CD4-positive, alpha-beta T cell treated with Interferon alpha-2 for 1 hour (primary cell): ENCODE results near the gene MC1R.
"Not testable (repeated sequence)": the region's sequence is repeated elsewhere in the genome, so short reads cannot be mapped to it uniquely, and the experiment has no call there.

ENCODE experiments used
- DNase-seq, 2 donors: peaks; one replicate each; pipeline ENCODE4 v3.0.0-alpha.2; 2020 to 2022

The MC1R gene

DNA sequence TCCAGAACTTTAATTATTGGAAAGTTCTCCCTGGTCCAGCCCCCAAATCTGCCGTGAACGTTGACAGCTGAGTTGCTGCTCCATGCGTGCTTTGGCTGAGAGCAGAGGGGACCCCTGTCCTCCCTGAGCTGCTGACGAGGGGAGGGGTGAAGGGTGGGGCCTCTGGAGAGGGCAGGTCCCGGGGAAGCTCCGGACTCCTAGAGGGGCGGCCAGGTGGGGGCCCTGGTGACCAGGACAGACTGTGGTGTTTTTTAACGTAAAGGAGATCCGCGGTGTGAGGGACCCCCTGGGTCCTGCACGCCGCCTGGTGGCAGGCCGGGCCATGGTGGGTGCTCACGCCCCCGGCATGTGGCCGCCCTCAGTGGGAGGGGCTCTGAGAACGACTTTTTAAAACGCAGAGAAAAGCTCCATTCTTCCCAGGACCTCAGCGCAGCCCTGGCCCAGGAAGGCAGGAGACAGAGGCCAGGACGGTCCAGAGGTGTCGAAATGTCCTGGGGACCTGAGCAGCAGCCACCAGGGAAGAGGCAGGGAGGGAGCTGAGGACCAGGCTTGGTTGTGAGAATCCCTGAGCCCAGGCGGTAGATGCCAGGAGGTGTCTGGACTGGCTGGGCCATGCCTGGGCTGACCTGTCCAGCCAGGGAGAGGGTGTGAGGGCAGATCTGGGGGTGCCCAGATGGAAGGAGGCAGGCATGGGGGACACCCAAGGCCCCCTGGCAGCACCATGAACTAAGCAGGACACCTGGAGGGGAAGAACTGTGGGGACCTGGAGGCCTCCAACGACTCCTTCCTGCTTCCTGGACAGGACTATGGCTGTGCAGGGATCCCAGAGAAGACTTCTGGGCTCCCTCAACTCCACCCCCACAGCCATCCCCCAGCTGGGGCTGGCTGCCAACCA lies at the start of gene MC1R:
Gene MC1R, plus strand, starts transcription at position 410 of the 895 bp plus-strand sequence. Its CDS starts 397 bp downstream, at position 807.
- peak; percentile 16 to 34 for DNase-seq

DNA sequence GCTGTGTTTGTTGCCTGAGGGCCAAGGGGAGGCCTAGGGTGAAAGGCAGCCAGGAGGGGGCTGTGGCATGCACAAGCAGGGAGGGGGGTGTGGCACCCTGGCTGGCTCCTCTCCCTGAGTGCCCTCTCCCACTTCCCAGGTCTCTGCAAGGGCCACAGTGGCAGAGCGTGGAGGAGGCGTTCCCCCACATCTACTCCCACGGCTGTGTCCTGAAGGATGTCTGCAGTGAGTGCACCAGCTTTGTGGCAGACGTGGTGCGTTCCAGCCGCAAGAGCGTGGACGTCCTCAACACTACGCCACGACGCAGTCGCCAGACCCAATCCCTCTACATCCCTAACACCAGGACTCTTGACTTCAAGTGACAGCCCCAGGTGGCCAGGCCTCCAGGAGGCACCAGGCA lies 48.8 kb upstream of the MC1R start:
- no peak for DNase-seq

DNA sequence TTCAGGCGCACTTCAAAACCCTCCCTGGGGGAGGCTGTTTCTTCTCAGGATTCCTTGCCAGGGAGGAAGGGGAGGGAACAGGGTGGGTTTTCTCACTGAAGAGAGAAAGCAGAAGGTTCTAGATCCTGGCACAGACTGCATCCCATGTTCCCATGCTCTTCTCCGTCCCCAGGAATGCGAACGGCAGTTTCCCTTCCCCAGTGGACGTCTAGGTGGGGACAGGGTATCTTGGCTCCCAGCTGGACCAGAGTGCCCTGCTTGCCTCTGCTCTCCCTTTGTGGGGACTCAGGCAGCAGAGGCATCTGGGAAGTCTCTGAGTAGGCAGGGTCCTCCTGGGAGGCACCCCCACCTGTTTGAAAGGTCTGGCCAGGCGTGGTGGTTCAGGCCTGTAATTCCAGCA lies 48.2 kb upstream of the MC1R start:
- no peak for DNase-seq

DNA sequence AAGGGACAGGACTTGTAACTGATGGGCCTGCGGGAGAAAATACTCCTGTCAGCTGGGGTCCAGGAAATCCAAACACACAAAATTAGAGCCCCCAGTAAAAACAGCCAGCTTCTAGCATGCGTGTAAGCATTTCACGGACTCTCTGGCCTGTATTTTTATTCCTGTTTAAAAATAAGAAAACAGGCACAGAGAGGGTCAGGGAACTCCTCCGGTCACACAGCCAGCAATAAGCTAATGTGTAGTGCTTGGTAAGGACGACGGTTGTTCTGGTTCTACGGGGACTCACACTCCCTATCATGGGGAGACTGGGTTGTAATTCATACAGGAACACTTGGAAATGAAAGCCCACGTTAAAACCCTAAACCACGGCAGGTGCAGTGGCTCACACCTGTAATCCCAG lies 46.8 kb upstream of the MC1R start:
- no peak for DNase-seq

DNA sequence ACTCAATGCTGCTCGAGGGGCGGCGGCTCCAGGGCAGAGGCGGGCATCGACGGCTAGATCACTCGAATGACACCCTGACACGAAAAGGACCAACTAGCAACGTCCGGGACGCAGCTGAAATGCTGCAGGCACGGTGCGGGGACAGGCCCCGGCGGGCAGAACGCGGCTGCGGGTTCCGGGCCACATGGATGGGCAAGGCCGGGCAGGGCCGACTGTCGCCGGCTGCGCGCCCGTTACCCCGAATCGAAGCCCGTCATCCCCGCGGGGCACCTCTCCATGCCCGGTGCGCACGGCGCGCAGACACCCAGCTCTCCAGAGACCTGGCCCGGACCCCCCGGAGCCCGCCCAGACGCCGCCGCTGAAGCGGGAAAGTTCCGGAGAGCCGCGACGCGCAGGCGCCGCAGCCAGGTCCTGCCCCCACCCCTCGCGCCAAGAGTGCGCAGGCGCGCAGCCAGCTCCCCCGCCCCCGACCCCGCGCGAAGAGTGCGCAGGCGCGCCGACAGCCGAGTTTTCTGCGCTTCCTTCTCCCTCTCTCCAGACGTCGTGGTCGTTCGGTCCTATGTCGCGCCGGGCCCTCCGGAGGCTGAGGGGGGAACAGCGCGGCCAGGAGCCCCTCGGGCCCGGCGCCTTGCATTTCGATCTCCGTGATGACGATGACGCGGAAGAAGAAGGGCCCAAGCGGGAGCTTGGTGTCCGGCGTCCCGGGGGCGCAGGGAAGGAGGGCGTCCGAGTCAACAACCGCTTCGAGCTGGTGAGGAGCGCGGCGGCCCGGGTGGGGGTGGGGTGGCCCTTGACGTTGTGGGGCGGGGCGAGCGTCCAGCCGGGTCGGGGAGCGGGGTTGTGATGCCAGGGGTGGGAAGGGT lies 45.3 kb upstream of the MC1R start, which contains the start of gene TCF25:
Gene TCF25, plus strand, starts transcription at position 484 of the 863 bp plus-strand sequence. Its CDS starts 76 bp downstream, at position 560.
- DNase-seq, result peak; percentile 84 to 88

DNA sequence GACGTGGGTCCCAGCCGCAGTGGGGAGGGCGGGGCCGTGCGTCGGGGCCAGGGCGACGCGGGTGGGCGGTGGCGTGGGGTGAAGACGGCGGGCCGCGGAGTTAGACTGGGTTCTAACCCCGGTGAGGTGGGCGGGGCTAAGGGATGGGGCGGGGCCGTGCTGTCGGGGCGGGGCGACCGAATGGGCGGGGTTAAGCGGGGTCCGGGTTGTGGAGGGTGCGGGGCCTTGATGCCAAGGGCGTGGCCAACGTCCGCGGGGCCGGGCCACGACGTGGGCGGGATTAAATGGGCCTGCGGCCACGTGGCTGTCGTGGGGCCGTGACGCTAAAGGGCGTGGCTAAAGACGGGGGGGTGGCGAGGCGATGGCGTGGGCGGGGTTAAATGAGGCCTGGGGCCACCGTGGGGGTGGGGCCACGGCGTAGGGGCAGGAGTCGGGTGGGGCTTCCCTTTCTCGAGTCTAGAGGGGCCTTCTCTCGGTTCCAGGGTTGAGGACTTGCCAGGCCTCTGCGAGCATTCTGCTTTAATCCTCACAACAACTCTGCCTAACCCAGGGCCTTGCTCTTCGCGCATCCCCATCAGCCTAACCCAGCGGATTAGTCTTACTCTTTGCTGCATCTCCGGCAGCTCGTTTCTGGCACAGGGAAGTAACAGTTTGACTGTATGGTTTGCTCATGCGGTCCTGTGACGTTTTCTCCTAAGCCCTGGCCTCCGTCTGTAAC lies 44.5 kb upstream of the MC1R start:
- DNase-seq, result peak; percentile 96 to 98

DNA sequence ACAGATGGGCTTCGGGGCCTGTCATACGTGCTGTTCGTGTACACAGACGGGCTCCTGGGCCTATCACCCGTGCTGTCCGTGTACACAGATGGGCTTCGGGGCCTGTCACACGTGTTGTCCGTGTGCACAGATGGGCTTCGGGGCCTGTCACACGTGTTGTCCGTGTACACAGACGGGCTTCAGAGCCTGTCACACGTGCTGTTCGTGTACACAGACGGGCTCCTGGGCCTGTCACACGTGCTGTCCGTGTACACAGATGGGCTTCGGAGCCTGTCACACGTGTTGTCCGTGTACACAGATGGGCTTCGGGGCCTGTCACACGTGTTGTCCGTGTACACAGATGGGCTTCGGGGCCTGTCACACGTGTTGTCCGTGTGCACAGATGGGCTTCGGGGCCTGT lies 39.5 kb upstream of the MC1R start:
- not testable (repeated sequence) for DNase-seq

DNA sequence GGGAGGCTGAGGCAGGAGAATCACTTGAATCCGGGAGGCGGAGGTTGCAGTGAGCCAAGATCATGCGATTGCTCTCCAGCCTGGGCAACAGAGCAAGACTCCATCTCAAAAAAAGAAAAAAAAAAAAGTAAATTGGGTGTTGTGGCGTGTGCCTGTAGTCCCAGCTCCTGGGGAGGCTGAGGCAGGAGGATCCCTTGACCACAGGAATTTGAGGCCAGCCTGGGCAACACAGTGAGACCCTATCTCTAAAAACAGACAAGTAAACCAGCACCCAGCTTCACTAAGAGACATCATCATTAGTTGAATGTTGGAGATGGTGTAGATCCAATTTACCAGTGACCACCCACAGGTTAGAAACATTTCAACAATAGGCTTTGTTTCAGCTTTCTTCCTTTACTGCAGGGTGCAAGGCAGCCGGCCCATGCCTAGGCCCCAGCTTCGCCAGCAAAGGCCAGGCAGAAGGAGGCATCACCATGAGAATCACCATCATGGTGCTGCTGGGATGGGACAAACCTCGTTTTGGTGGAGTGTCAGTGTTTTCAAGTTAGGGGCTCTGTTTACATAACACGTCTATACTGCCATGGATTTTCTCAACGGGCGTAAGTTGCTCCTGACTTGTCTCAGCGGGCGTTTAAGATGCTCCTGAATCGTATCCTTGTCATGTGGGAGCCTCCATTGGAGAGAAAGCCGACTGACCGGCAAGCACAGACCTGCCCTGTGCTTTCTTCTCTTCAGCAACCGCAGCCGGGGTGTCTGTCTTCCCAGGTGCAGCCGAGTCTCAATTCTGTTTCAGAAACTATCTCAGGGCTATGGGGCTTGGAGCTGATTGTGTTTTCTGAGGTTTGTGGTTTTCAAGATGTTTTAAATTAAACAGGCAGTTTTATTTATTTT lies 37.9 kb upstream of the MC1R start:
- DNase-seq, result no peak

DNA sequence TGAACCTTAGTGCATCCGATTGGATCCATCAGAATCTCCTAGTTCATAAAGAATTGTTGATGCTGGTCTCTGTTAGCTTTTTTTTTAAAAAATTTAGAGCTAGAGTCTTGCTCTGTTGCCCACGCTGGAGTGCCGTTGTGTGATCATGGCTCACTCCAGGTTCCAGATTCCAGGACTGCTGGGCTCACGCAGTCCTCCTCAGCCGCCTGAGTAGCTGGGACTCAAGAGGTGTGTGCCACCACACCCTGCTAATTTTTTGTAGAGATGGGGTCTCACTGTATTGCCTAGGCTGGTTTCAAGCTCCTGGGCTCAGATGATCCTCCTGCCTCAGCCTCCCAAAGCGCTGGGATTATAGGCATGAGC lies 37.3 kb upstream of the MC1R start:
- DNase-seq, result no peak

DNA sequence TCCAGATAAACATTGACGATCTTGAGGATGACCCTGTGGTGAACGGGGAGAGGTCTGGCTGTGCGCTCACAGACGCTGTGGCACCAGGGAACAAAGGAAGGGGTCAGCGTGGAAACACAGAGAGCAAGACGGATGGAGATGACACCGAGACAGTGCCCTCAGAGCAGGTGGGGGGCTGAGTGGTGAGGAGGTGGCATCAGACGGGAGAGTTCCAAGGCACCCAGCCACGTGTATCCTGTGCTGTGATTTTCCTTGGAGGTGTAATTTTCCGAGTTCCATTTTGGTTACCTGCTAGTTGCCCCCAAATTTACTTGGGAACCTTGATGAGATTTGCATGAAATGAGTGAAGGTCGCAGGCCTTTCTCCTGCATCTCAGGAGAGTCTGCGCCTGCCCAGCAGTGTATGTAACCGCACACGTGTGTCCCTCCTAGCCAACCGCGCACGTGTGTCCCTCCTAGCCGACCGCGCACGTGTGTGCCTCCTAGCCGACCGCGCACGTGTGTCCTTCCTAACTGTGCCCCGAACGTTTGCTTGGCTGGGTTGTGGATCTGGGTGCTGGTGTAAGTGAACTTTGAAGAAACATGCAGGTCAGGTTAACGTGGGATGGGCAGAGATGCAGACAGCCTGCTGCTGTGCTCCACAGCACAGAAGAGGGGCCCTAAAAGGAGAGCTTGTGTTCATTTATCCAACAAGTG lies 35.2 kb upstream of the MC1R start:
- no peak for DNase-seq

DNA sequence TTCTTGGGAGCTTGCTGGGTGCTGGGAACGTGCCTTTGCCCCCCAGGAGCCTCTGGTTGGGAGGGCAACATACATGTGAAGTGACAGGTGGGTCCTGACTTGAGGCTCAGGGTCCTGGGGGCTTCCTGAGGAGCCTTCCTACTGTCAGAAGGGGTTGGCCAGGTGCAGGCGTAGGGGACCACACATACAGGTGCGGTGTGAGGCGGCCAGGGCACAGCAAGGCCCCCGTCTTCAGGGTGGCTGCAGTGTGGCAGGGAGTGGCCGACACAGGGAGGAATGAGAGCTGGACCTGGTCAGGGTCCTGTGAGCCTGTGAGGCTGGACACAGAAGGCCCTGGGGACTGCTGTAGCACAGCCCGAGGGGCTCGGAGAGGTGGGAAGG lies 34.6 kb upstream of the MC1R start:
- DNase-seq, result no peak

DNA sequence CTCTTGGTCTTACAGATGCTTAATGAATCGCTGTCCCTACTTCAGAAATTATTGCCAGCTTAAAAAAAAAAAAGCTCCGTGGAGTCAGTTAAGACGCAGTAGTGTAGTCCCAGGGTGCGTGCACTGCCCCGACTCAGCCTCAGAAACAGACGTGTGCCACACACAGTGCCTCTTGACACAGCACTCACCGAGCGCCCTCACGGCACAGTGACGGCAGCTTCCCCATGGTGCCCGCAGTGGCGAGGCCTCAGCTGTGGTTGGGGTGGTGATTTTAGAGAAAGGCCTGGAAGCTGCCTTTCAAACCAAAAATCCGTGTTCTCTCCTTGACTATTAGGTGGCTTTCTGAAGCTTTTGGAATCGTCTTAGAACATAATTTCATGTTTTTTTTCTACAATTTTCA lies 31.4 kb upstream of the MC1R start:
- no peak for DNase-seq

DNA sequence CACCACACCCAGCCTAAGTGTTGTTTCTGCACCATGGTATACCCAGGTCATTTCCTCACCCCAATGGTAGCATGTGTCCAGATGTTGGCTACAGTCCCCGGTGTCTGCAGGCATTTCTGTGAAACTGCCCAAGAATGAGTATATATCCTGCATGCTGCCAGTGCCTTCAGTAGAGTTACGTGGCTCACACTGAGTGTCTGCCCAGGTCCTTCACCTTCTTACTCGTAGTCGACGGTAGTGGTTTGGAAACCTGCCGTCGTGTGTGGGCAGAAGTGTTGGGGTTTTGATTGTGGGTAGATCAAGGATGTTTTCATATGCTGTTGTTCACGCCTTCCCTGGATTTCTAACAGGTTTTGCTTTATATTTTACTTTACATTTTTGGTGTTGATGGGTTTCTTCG lies 28.5 kb upstream of the MC1R start:
- no peak for DNase-seq

DNA sequence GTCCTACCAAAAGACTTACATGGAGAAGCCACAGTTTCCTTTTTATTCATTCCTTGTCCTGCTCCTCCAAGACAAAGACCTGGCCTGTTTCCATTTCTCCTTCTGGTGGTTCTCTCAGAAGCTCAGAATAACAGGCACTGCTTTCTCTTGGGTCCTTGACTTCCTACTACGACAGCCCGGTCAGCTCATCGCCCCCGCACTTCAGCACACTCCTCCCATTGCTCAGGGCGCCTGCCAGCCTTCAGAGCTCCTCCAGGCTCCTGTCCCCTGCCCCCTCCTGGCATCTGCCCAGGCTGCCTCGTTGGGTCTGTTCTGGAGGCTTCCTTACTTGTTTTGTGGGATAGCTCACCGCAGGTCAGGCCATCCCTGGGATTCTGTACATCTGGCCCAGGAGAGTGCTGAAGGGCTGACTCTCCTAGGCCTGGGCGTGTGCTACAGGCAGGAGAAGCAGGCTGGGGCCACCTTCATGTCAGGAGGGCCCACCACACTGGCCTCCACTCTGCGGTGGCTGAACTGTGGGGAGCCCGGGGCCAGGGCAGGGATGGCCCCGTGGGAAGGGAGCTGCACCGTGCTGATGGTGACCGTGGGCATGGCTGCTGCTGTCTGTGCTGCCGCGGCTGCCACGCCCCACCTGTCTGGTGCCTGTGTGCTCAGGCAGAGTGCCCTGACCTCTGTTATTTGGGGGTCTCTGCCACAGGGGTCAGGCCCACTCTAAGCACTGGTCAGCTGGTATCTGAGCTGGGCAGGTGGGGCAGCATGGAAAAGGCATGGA lies 27.6 kb upstream of the MC1R start:
- no peak for DNase-seq

DNA sequence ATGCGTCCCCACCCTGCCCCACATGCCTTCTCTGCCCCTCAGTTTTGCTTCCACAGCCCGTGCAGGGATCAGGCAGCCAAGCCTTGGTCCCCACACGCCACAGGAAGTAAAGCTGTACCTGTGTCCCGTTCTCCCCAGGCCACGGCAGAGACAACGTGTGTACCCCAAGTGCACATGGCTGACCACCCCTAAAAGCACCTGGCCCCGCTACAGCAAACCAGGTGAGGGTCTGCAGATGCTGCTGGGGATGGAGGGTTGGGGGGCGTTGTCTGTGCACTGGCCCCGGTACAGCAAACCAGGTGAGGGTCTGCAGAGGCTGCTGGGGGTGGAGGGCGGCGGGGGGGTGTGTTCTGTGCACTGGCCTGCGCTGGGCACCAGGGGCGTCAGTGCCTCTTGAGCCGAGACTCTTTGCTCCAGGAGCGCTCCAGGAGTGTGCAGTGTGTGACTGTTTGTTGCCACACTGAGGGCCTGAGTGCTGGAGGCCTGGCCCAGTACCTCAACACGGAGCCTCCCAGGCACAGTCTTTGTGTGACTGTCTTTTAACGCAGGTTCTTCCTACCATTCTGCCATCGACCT lies 26.5 kb upstream of the MC1R start:
- no peak for DNase-seq

DNA sequence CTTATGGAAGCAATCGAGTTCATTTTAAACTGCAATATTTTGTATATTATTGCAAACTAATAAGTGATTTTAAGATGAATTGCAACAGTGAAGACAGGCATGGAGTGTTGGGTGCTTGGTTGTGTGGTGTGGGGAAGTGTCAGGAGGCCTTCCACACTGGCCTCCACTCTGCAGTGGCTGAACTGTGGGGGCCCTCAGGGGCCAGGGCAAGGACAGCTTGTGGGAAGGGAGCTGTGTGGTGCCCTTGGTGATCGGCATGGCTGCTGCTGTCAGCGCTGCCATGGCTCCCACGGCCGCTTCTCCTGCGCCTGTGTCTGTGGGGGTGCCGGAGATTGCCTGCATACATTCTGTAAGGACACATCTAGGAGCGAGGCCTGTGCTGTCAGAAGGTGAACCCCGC lies 26.0 kb upstream of the MC1R start:
- DNase-seq, result no peak

DNA sequence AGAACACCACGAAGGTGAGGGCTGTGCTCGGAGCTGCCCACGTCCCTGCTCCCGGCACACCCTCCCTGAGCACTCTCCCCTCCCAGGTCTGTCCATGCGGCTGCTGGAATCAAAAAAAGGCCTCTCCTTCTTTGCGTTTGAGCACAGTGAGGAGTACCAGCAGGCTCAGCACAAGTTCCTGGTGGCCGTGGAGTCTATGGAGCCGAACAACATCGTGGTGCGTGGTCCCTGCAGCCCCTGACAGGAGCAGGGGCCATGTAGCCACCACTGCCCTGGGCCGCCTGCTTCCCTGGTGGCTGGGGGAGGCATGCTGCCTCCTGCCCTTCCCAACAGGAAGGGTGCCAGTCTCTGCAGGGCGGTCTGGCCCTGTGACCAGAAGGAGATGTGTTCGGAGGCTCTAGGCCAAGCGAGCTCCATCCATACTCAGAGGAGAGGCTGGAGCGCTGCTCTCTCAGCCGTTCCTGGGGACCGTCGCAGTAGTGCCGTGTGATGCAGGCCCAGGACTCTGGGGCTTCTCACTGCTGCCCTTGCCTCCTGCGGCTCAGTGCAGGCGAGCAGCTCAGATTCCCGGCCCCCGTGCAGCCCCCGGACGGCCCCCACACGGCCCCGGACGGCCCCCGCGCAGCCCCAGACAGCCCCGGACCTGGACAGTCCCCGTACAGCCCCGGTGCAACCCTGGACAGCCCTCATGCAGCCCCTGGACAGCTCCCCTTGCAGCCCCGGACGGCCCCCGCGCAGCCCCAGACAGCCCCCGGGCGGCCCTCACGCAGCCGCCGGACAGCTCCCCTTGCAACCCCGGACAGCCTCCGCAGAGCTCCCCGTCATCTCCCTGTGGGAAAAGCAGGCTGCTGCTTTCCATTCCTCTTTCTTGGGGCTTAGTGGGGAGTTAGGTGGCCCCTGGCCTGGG lies 24.8 kb upstream of the MC1R start:
- DNase-seq, result no peak

DNA sequence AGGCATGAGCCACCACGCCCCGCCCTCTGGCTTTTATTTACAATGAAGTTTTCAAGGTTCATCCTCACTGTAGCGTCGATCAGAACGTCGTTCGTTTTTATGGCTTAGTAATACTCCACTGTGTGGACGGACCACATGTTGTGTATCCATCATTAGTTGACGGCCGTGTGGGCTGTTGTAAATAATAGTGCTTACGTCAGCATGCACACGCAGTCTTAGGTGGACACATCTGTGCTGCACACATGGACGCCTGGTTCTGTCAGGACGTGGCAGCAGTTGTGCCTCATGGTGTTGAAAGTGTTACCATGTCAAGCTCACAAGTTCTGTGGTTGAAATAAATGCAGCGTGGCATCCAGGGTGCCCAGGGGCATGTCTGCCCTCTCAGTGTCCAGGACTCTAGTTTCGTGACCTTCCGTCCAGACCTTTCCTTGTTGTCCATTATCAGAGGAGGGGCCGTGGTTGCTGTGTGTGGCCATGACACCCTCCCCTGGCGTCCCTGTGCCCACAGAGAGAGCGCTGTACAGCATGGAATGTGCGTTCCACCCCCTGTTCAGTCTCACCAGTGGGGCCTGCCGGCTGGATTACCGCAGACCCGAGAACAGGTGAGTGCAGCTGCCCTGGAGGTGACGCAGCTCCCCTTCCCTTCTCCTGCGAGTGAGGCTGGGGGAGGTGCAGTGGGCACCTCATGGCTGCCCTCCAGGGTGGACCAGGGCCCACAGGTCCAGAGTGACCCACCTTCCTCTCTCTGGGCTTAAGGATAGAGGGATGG lies 23.0 kb upstream of the MC1R start:
- no peak for DNase-seq
